HG03025 (cell line): ENCODE data around the gene EEF1AKMT2.

Experiments used
- ATAC-seq: cut with Tn5 transposase; IDR thresholded peaks from one replicate; pipeline ENCODE4 v1.9.1; 2021; ENCODE audit warnings: mild to moderate bottlenecking, moderate library complexity; ENCODE audit not compliant: unreplicated experiment, low FRiP score

Gene EEF1AKMT2

GRCh38 chr10:124723826-124724225 lies 67.9 kb downstream of the EEF1AKMT2 start:
- ATAC-seq: peak; percentile 1

GRCh38 chr10:124722798-124723783 lies 68.6 kb downstream of the EEF1AKMT2 start:
- peak; percentile 60 for ATAC-seq

- ATAC-seq: no peak
These were observed 70.2 kb downstream of the EEF1AKMT2 start for GRCh38 chr10:124721330-124722045.

GRCh38 chr10:124719213-124719851 lies 72.4 kb downstream of the EEF1AKMT2 start:
- peak; percentile 31 for ATAC-seq

- ATAC-seq: no peak
These were observed 73.6 kb downstream of the EEF1AKMT2 start for GRCh38 chr10:124717911-124718741.

GRCh38 chr10:124717041-124717757 lies 74.5 kb downstream of the EEF1AKMT2 start:
- ATAC-seq: no peak

GRCh38 chr10:124716369-124716768 lies 75.3 kb downstream of the EEF1AKMT2 start:
- ATAC-seq: no peak

GRCh38 chr10:124715439-124715838 lies 76.2 kb downstream of the EEF1AKMT2 start:
- no peak for ATAC-seq

- no peak for ATAC-seq
These were observed 77.9 kb downstream of the EEF1AKMT2 start for GRCh38 chr10:124713679-124714255.

GRCh38 chr10:124712704-124713407 lies 78.8 kb downstream of the EEF1AKMT2 start:
- ATAC-seq: no peak

GRCh38 chr10:124711145-124711544 lies 80.5 kb downstream of the EEF1AKMT2 start:
- ATAC-seq: no peak

GRCh38 chr10:124710266-124710881 lies 81.3 kb downstream of the EEF1AKMT2 start:
- ATAC-seq: no peak

GRCh38 chr10:124709861-124710260 lies 81.8 kb downstream of the EEF1AKMT2 start:
- ATAC-seq: no peak

GRCh38 chr10:124708922-124709520 lies 82.7 kb downstream of the EEF1AKMT2 start:
- no peak for ATAC-seq

- no peak for ATAC-seq
These were observed 83.4 kb downstream of the EEF1AKMT2 start for GRCh38 chr10:124708246-124708779.
